GM21360 (cell line): ENCODE data around the gene MRTFA.
"Not testable (repeated sequence)": the region's sequence is repeated elsewhere in the genome, so short reads cannot be mapped to it uniquely, and the experiment has no call there.

Experiments used
- ATAC-seq: cut with Tn5 transposase; IDR thresholded peaks from one replicate; pipeline ENCODE4 v1.9.1; 2021; ENCODE audit warnings: mild to moderate bottlenecking, moderate library complexity; ENCODE audit not compliant: unreplicated experiment

The MRTFA gene

DNA sequence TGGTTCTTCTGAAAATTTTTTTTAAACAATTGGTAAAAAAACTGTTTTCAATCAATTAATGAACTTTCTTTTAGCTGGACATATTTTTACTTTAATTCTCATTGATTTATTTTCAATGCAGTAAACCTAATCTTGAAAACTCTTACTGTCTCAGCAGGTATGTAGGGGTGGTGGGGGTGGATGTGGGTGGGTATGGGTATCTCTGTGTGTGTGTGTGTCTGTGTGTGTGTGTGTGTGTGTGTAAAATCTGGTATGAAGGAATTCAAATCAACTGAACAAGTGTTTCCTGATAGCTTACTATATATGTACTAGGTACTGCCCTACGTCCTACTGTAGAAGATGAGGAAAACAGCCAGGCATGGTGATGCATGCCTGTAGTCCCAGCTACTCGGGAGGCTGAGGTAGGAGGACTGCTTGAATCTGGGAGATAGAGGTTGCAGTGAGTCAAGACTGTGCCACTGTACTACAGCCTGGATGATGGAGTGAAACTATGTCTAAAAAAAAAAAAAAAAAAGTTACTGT lies 75.5 kb downstream of the MRTFA start:
- ATAC-seq = no peak

DNA sequence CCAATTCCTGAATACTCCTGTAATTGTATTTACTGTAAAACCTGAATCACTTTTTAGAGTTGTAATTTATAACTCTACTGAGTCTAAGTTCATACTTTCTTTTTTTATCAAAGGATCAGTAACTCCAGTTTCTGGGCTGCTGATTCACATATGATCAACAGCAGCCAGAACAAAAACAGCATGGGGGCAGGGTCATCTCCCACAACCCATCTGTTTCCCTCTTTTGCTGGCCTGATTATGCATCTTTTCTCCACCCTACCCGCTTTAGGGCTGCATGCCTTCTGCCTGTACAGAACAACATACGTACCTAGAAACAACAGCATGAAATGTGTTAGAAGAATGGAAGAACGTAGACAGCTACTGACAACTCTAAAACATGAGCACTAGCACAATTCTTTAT lies 76.0 kb downstream of the MRTFA start:
- no peak for ATAC-seq

DNA sequence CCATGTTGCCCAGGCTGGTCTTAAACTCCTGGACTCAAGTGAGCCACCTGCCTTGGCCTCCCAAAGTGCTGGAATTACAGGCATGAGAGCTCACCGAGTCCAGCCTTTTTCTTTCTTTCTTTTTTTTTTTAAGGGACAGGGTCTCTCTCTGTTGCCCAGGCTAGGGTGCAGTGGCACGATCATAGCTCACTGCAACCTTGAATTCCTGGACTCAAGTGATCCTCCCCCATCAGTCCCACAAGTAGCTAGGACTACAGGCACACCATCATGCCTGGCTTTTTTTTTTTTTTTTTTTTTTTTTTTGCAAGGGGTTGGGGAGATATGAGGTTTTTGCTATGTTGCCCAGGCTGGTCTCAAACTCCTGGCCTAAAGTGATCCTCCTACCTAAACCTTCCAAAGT lies 78.5 kb downstream of the MRTFA start:
- ATAC-seq = no peak

DNA sequence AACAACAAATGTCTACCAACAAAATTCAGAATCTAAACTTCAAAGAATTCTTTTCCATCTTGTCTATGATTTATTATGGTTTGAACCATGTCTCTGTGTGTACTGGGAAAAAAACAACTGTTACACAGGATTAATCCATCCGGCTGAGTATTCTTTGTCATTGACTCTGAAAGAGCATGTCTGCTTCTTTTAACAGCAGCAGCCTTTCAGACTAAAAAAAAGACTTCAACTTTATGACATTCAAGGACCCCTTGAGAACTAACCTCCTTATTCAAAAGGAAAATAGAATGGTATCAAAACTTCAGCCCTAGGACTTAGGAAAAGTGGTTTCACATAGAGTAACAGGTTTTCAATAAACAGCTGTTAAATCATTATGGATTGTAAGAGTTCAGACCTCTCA lies 79.9 kb downstream of the MRTFA start:
- no peak for ATAC-seq

DNA sequence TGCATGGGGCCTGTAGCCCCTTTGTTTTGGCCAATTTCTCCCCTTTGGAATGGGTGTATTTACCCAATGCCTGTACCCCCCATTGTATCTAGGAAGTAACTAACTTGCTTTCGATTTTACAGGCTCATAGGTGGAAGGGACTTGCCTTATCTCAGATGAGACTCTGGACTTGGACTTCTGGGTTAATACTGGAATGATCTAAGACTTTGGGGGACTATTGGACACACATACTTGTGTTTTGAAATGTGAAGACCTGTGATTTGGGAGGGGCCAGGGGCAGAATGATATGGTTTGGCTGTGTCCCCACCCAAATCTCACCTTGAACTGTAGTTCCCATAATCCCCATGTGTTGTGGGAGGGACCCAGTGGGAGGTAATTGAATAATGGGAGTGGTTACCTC lies 82.5 kb downstream of the MRTFA start:
- not testable (repeated sequence) for ATAC-seq

DNA sequence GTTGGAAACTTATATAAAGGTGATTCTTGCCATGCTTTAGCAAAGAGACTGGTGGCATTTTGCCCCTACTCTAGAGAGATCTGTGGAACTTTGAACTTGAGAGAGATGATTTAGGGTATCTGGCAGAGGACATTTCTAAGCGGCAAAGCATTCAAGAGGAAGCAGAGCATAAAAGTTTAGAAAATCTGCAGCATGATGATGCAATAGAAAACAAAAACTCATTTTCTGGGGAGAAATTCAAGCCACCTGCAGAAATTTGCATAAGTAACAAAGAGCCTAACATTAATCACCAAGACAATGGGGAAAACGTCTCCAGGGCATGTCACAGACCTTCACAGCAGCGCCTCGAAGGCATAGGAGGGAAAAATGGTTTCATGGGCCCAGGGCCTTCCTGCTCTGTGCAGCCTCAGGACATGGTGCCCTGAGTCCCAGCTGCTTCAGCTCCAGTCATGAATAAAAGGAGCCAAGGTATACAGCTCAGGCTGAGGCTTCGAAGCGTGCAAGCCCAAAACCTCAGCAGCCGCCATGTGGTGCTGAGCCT lies 83.4 kb downstream of the MRTFA start:
- ATAC-seq = no peak

DNA sequence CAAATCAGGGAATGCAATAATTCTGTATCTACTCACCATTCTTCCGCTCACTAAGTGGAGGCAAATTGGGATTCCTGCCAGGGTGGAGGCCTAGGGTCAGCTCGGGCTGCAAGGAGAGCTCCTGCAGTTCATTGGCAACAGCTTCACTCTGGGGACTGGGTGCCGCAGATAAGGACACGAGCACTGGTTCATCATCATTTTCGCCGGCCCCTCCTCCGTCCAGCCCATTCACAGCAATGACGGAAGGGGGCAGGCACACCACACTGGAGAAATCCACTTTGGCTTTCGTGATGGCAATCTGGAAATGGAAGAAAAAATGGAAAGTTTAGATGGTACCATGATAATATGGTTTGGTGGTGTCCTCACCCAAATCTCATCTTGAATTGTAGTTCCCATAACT lies 84.4 kb downstream of the MRTFA start:
- no peak for ATAC-seq

DNA sequence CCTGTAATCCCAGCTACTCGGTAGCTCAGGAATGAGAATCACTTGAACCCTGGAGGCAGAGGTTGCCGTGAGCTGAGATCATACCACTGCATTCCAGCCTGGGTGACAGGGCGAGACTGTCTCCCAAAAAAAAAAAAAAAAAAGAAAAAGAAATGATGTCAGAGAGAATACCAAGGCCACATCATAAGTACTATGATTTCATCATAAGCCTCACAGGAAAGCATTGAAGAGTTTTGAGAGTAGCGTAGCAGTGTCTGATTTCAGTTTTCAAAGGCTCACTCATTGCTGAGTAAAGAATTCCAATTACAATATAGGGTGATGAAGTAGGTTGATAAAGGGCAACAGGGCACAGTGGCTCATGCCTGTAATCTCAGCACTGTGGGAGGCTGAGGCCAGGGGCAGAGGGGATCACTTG lies 88.8 kb downstream of the MRTFA start:
- ATAC-seq = no peak

DNA sequence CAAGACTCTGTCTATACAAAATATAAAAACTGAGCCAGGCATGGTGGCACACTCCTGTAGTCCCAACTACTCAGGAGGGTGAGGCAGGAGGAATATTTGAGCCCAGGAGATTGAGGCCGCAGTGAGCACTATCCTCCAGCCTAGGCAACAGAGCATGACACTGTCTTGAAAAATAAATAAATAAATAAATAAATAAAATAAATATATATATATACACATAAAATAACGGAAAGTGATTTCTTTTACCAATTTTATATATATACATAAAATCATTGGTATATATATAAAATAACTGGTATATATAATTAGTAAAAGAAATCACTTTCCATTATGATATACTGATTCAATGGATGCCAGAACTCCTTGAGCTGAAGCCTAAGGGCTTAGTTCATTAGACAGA lies 91.8 kb downstream of the MRTFA start:
- no peak for ATAC-seq

DNA sequence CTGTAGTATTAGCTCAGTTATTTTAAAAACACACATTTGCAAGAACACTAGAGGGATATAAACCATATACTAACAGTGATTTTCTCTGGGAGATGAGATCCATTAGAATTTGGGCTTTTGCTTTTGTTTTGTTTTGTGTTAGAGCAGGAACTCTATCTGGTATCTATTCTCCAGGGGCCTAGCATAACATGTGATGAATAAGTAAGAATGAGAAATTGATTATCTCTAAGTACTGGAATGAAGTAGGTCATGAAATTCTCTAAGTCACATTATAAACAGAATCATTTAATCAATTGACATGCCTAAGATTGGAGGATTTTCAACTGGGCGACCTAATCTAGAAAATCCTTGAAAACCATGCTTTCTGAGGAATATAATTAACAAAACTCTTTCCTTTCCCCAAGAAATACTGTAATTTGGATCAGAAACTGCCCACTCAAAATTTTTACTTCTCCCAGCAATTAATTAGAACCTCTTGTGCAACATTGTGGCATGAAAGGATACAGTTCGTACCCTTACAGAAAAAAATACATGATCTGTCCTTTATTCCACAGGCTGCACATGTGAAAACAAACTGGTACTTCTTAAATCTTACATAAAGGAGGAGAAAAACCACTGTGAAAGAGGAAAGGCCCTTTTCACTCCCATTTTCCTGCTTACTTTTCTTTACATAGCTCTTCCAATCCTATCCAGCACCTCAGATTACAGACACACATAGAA lies 93.5 kb downstream of the MRTFA start:
- no peak for ATAC-seq

DNA sequence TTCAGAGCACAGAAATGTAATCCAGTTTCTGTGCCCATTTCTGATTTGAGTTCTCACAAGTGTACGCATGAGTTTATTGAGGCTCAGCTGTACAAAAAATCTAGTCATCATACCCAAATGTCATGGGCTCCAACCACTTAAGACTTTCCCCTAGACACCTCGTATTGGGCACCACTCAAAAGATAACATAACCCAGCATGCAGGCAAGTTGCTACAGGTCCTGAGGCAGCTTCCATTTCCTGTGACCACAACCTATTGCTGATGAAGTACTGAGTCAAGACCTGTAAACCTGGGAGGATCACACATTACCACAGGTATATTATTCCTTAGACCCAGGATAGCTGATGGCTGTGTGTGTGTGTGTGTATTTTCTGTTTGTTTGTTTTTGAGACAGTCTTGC lies 95.2 kb downstream of the MRTFA start:
- no peak for ATAC-seq

DNA sequence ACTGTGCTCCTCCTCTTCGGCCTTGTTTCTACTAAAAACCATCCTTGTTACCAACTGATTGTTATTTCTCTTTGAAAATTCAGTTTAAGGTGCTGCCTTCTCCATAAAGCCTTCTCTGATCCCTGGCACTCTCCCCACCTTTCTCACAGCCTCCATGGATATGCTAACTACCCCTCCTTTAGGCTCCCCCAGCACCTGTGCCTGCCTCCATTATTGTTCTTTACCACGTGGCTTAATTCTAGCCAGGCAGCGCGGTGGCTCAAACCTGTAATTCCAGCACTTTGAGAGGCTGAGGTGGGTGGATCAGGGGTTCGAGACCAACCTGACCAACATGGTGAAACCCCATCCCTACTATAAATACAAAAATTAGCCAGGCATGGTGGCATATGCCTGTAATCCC lies 96.3 kb downstream of the MRTFA start:
- ATAC-seq = no peak

DNA sequence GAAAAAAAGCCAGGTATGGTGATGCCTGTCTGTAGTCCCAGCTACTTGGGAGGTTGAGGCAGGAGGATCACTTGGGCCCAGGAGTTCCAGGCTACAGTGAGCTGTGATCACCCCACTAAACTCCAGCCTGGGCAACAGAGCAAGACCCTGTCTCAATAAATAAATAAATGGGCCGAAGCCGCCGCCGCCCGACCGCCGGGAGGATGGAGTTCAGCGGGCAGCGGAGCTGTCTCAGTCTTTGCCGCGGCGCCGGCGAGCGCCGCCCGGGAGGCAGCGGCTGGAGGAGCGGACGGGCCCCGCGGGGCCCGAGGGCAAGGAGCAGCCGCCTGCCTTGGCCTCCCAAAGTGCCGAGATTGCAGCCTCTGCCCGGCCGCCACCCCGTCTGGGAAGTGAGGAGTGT lies 100.4 kb downstream of the MRTFA start:
- ATAC-seq = not testable (repeated sequence)

DNA sequence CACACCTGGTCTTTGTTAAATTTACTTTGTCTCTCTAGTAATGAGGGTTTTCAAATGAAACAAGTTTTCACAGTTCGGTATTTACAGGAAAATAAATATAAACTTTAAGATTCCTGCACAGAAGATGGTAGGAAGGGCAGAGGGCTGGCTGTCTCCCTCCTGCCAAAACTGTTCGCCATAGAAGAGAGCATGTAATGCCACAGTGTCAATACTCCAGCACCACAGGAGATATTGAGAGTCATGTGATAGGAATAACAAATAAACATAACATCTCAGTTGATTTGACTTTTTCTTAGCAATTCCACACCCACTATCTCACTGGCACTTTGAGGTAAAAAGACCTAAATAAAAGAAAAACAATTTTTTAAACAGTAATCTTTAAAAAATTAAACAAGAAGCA lies 100.9 kb downstream of the MRTFA start:
- no peak for ATAC-seq

DNA sequence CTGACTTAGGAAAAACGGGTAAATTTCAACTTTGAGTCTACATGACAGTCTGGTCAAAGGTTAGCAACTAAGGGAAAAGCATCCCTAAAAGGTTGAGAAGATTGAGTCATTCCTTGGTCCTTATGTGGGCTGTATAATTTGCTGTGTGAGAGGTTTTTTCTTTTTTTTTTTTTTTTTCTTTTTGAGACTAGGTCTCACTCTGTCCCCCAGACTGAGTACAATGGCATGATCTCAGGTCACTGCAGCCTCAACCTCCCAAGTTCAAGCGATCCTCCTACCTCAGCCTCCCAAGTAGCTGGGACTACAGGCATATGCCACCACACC lies 101.4 kb downstream of the MRTFA start:
- no peak for ATAC-seq

DNA sequence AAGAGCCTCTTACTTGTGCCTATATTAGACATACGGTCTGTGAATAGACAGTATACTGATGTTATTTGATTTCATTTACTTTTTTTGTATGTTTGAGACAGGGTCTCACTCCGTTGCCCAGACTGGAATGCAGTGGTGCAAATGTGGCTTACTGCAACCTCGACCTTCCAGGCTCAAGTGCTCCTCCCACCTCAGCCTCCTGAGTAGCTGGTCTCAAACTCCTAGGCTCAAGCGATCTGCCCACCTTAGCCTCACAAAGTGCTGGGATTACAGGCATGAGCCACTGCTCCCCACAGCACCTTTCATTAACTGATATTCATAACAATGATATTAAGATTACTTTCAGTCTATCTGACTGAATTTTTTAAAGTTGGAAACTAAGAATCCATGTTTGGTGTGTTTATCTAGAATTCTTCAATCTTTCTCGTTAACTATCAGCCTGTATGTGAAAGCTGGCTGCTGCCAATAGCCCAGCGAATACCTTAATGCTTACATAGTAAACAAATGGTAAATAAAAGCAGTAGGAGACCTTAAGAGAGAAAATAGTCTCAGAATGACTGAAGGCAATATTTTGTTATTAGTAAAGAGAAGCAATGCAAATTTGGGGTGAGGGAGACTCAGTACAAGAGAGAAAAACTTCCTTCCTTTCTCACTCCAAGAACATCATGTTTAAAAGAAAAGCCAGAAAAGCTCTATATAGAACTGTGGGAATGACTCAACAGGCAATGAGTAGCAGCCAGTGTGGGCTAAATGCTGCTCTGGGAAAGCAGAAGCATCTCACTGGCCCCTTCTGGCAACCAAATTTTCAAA lies 101.9 kb downstream of the MRTFA start:
- no peak for ATAC-seq

DNA sequence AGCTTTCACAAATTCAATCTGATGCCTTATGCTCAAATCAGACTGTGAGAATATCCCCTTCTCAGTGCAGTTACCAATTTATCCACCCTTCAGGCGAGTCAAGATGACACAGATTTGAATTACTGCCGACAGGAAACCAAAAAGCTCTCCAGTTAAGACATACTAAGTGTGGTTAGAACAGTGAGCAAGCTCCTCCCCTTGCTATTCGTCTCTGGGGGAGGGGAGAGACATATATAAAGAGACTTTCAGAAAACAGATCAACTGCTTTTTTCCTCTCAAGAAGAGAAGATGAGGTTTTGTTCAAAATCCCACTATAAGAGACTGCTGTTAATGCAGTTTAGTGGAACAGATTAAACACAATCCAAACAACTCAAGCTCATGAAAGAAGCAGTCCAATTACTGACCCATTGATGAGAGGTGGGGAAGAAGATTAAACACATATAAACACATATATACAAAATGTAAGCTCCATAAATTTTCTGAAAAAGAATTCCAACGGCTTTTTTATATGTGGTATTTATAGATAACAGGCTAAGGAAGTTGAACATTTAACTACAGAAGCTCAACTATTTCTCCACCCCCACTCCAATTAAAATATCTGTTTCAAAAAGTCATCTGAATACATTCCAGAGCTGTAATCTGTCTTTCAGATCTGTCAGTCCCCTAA lies 102.7 kb downstream of the MRTFA start:
- ATAC-seq = no peak

DNA sequence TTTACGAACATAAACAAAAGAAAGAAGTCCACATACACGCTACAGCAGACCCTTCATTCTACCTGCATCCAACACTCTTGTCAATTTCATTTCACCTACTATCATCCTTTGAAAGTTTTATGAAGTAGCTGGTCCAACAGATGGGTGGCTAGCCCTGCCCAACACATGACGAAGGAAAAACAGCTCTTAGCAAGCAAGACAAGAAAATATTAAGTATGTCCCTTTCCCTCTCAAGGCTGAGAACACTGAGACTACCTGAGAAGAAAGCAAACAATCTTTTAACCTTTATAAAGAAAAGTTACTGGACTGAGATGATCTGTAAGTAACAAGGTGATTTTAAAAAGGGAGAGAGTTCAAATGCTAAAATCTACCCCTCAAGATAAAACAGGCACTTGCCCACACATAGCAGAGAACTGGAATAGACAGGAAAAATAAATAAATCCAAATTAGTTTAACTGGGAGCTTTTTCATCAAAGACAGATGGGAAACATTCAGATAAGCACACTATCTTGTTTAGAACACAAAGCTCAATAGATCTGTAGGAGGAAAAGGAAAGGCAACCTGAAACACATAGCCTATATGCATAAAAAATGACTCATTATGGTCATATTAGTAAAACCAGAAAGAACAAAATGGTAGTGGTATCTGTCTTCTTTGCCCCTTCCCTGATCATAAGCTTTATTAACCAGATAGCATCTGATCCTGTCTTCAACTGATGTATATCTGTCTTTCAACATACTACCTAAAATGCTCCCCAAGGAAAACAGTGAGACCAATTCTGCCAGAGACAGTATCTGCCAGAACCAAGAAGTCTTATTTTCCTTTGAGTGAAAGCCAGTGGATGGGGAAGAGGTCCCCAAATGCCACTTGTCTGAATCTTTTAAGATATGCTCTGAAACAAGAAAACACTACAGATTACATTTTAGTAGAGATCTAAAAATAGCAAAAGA lies 104.3 kb downstream of the MRTFA start:
- ATAC-seq = no peak

DNA sequence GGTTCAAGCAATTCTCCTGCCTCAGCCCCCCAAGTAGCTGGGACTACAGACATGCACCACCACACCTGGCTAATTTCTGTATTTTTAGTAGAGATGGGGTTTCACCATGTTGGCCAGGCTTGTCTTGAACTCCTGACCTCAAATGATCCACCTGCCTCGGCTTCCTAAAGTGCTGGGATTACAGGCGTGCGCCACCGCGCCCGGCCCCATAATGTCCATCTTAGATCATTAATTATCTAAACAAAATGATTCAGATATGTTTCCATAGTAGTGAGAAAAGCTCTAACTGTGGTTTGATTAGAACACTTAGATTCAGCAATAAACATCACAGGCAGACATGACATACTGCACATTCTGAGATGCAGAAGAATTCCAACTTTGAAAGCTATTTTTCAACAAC lies 106.1 kb downstream of the MRTFA start:
- not testable (repeated sequence) for ATAC-seq

DNA sequence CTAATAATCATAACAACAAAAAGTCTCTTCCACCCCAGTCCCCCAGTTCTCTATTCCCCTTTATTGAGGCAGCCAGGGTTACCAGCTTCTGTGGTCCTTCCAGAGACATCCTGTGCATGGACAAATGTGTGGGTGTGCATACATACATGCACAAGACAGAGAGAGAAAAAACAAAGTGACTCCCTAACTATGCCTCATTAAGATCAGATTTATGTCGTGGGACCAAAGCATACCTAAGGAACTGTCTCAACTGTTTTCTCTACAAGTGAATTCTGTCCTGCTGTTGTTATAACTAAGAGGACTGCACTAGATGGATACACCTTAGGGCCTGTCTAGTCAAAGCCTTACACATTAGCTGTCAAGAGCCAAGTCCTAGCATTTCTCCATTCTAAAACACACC lies 106.7 kb downstream of the MRTFA start:
- no peak for ATAC-seq
